HG03354 (cell line): ENCODE results near the gene GLIPR1.

Experiments used
- ATAC-seq: cut with Tn5 transposase; IDR thresholded peaks from one replicate; pipeline ENCODE4 v1.9.1; 2021; ENCODE audit warnings: mild to moderate bottlenecking; ENCODE audit not compliant: unreplicated experiment, poor library complexity, severe bottlenecking

Gene GLIPR1

DNA sequence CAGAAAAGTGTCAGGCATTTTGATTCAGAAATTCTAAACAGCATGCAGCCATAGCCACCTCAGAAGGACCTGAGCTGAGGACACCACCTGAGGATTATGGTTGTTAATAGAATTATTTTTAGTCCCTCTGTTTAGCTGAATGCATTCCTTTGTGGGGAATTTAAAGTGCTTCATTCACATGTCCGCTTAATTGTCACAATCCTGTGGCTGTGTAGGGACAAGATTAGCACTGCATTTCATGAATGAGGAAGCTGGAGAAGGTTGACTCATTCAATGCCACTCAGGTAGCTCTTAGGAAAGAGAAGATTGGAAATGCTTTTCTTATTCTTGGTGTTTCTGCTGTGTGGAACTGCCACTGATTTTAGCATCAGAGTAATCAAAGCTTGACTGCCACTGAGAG lies 72.8 kb downstream of the GLIPR1 start:
- ATAC-seq: no peak
